Memory B cell (primary cell): ENCODE results near the gene ABLIM2.

Experiments
- ATAC-seq: fragments of 150-1000 bp; cut with Tn5 transposase; 2 replicates; pipeline ENCODE4 v1.10.0; 2021; ENCODE audit warnings: low read depth, mild to moderate bottlenecking, moderate library complexity
- DNase-seq, 2 donors: peaks; one replicate each; pipeline ENCODE4 v3.0.0; 2022; ENCODE audit warnings: low spot score in 2 of 2
- H3K27ac Mint-ChIP-seq: one replicate; pipeline ENCODE4 v1.8.0; 2022; ENCODE audit warnings: mild to moderate bottlenecking, moderate library complexity, mixed read lengths
- H3K27me3 Mint-ChIP-seq: one replicate; pipeline ENCODE4 v1.8.0; 2022; ENCODE audit warnings: mixed read lengths
- H3K36me3 Mint-ChIP-seq: one replicate; pipeline ENCODE4 v1.8.0; 2022; ENCODE audit warnings: mild to moderate bottlenecking, mixed read lengths
- H3K4me1 Mint-ChIP-seq: one replicate; pipeline ENCODE4 v1.8.0; 2022; ENCODE audit warnings: mixed read lengths
- H3K4me3 Mint-ChIP-seq: one replicate; pipeline ENCODE4 v1.8.0; 2022; ENCODE audit warnings: mild to moderate bottlenecking, moderate library complexity, mixed read lengths
- H3K9me3 Mint-ChIP-seq: one replicate; pipeline ENCODE4 v1.8.0; 2022; ENCODE audit warnings: mixed read lengths

ABLIM2 gene

DNA sequence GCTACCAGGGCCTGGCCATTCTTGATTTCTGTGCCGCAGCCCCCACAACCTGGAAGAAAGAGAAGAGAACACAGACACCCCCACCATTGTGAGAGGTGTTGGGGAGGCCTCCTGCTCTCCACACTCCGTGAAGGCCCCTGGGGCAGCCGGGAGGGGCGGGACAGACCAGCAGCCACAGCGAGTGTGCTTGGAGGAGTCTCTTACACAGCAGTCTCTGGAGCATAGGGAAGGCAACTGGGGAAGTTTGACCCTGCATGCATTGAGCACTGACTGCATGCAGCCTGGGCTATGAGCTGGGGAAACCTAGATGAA is 77.9 kb downstream of the ABLIM2 start:
- H3K27me3 Mint-ChIP-seq = peaks cover 2% of the 10 kb centered on the region
- peaks cover 2% of the 10 kb centered on the region for H3K36me3 Mint-ChIP-seq
- H3K4me3 Mint-ChIP-seq = no peak overlapping the region
- DNase-seq (no peak), ATAC-seq (no peak)
- no peak overlapping the region for H3K27ac Mint-ChIP-seq
- no peaks in the 10 kb centered on the region for H3K9me3 Mint-ChIP-seq
- H3K4me1 Mint-ChIP-seq = no peaks in the 10 kb centered on the region

DNA sequence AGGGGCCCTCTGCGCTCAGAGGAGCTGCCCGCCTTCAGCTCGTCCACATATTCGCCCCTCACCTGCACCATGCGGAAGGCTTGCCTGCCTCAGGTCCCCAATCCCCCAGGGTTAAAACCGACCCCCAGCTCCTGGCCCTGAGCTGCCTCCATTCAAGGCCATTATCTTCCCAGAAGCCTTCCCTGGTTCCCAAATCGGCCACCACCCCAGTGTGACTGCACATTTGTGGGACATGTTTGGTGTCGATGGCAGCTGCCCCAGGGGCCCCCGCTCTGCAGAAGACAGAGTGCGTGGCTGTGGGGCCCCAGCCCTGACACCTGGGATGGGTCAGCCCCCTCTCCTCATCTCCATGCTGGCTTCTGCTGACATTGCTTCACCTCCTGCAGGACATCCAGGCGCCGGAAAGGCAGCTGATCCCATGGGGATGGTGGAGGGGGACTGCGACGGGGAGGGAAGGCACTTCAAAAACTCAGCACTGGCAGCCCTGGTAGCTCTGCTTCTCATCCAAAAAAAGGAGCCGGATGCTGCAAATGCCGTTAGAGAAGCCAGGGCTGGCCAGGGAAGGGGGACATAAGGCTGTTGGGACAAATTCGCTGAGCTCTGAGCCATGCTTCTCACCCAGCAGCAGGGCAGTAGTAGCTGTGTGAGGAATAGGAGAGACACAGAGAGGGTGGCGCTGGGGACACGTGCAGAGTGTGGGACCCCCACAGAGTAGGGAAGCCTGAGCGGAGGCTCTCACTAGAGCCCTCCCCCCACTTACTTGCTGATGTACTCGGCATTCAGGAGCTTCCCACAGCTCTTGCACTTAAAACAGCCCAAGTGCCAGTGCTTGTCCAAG is 78.5 kb downstream of the ABLIM2 start:
- DNase-seq (no peak), ATAC-seq (no peak)
- Mint-ChIP-seq H3K27ac (no peak overlapping the region), H3K4me1 (no peaks in the 10 kb centered on the region), H3K36me3 (peaks cover 2% of the 10 kb centered on the region), H3K27me3 (peaks cover 2% of the 10 kb centered on the region), H3K9me3 (no peaks in the 10 kb centered on the region), H3K4me3 (no peak overlapping the region)

DNA sequence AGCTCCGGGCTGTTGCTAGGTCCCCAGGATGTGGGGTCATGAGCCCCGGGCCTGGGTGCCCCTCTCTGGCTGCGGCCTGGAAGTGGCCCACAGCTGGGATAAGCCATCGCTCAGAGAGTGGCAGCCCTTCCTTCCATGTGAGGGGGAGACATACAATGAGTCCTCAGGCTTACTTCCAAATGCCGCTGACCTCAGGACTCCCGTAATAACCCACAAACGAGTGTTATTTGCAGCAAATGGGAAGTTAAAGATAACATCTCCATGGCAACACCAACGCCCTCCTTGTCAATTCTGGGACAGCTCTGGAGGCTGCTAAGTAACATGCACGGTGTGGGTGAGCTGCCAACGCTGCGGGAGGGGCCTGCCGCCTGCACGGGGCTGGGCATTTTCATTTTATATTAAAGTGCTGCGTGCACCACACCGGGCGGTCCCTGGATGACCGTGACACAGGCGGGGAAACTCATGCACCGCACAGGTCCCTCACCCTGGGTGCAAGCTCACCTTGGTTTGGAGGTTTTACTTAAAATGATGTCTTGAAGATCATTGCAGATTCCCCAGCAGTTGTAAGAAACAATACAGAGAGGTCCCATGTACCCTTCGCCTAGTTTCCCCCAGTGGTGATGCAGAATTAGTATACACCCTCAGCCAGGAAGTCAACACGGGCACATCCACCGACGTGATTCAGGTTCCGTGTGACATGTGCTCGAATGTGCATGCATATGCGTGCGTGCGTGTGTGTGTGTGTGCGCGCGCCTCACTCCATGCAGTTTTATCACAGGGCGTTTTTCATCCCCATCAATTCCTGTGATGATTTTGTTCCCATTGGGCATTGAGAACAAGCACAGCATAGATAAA is 79.4 kb downstream of the ABLIM2 start:
- Mint-ChIP-seq H3K36me3 (peaks cover 2% of the 10 kb centered on the region), H3K27me3 (peaks cover 2% of the 10 kb centered on the region), H3K27ac (no peak overlapping the region), H3K4me1 (no peaks in the 10 kb centered on the region), H3K9me3 (no peaks in the 10 kb centered on the region), H3K4me3 (no peak overlapping the region)
- DNase-seq (no peak), ATAC-seq (no peak)

DNA sequence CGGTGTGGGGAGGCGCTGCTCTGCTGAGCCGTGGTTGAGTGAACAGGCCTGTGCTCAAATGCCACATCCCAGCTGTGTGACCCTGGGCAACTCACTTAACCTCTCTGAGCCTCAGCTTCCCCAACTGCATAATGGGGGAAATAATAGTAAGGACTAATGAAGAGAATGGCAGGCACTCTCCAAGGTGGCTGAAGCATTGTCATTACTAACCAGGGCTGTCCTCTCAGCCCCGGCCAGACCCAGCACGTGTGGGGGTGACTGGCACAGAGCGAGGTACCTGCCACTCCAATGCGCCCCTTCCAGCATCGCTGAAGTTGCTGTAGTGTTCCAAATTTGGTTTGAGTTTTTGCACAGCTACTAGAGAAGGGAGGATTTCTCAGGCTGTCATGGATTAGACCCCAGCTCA is 80.0 kb downstream of the ABLIM2 start:
- Mint-ChIP-seq H3K4me1 (no peaks in the 10 kb centered on the region), H3K36me3 (peaks cover 2% of the 10 kb centered on the region), H3K9me3 (no peaks in the 10 kb centered on the region), H3K27ac (no peak overlapping the region), H3K4me3 (no peak overlapping the region), H3K27me3 (peaks cover 2% of the 10 kb centered on the region)
- ATAC-seq (no peak), DNase-seq (no peak)

DNA sequence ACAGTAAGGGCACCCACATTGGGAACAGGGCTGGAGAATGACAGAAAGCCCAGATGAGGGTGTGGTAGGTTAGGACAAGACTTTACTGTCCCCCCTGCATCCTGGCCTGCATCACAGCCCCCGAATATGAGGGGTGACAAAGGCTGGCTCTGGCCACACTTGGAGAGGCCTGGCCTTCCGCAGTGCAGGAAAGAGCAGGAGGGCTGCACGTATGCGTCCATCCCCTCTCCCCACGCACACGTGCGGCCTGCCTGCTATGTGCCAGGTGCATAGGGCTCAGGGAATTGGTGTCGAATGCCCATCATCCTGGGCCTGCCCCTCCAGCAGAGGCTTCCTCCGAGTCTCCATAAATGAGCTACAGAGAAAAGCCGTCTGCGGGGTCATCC is 80.5 kb downstream of the ABLIM2 start:
- Mint-ChIP-seq H3K36me3 (peaks cover 2% of the 10 kb centered on the region), H3K4me3 (no peak overlapping the region), H3K27me3 (peaks cover 2% of the 10 kb centered on the region), H3K4me1 (no peaks in the 10 kb centered on the region), H3K9me3 (no peaks in the 10 kb centered on the region), H3K27ac (no peak overlapping the region)
- DNase-seq (no peak), ATAC-seq (no peak)

DNA sequence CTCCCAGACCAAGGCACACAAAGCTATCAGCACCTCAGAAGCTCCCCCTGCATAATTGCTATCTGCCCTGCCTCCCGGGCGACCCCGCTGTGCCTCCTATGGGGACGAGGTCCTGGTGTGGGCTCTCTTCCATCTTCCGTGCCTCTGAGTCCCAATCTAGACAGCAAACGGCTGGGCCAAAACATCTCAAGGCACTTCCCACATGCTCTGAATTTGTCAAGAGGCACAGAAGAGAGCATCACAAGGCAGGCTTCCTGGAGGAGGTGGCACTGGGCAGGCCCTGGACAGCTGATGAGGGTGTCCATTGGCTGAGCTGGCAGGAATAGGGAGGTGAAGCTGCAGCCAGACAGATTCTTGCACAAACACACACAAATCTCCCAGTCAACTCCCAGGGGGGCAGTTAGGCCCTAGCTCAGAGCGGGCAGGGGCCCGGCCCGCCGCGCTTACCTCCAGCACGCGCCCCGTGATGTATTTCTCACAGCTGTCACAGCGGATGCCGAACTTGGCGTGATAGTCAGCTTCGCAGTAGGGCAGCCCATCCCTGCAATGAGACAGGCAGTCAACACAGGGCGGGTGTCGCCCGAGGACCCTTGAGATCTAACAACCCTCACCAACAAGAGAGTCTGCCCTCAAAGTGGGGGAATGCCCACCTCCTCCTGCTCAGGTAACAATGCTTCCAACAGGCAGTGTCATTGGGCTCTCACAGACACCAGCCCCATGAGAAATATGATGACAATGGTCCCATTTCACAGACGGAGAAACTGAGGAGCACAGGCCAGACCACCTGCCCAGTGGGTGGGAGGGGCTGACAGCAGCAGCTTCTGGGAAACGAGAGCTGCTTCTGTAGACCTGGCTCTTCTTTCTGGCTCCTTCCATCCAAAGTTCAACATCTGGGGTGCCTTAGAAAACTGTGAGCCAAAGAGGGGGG is 81.2 kb downstream of the ABLIM2 start:
- Mint-ChIP-seq H3K36me3 (peaks cover 4% of the 10 kb centered on the region), H3K4me1 (no peaks in the 10 kb centered on the region), H3K27ac (no peak overlapping the region), H3K4me3 (no peak overlapping the region), H3K9me3 (no peaks in the 10 kb centered on the region), H3K27me3 (peaks cover 5% of the 10 kb centered on the region)
- no peak for ATAC-seq
- no peak for DNase-seq

DNA sequence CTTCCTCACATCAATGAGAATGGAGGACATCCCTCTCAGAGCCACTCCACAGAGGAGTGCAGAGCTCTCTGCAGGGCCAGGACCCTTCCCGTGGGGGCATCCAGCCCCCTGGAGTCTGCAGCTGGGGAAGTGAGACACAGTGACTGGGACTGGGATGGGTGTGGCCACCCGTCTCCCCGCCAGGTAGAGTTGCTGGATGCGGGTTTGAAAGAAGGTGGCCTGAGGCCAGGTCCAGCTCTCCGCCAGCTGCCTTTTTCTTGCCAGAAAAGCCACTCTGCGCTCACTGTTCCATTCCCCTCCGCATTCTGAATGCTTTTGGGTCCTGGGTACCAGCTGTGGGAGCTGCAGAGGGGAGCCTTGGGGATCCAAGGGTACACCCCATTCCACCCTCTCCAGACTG is 82.6 kb downstream of the ABLIM2 start:
- Mint-ChIP-seq H3K27me3 (peaks cover 3% of the 10 kb centered on the region), H3K36me3 (peaks cover 4% of the 10 kb centered on the region)

DNA sequence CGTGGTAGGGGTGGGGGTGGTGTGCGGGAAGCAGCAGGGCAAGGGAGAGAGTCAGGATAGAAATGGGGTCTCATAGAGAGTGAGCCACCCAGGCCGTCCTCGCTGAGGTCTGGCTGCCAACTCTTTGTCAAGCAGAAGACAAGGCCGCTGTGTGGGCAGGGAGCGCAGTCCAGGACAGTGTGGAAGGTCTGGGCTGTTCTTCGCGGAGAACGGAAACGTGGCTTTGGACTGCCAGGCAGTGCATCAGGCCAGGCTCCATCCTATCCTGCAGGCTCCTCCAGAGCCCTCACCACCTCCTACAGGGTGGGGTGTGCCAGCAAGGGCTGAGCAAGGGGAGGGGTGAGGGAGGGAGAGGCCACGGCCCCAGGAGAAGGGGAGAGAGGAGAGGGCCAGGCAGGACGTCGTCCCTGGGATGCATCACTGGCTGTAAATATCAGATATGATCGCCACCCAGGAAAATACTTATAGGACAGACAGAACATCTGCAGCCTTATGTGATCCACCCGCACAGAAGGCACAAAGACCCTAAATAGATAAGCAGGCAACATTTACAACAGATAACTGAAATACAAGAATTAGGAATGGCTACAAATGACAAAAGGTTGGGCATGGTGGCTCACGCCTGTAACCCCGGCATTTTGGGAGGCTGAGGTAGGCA is 85.3 kb downstream of the ABLIM2 start:
- Mint-ChIP-seq H3K9me3 (no peaks in the 10 kb centered on the region), H3K27me3 (peaks cover 3% of the 10 kb centered on the region), H3K4me1 (no peaks in the 10 kb centered on the region), H3K36me3 (peaks cover 3% of the 10 kb centered on the region), H3K27ac (no peak overlapping the region), H3K4me3 (no peak overlapping the region)
- DNase-seq (no peak), ATAC-seq (no peak)

More for the DNA sequence above, 82.6 kb downstream of the ABLIM2 start:
- Mint-ChIP-seq H3K4me3 (no peak overlapping the region), H3K4me1 (no peaks in the 10 kb centered on the region), H3K27ac (no peak overlapping the region), H3K9me3 (no peaks in the 10 kb centered on the region)
- DNase-seq (no peak), ATAC-seq (no peak)

DNA sequence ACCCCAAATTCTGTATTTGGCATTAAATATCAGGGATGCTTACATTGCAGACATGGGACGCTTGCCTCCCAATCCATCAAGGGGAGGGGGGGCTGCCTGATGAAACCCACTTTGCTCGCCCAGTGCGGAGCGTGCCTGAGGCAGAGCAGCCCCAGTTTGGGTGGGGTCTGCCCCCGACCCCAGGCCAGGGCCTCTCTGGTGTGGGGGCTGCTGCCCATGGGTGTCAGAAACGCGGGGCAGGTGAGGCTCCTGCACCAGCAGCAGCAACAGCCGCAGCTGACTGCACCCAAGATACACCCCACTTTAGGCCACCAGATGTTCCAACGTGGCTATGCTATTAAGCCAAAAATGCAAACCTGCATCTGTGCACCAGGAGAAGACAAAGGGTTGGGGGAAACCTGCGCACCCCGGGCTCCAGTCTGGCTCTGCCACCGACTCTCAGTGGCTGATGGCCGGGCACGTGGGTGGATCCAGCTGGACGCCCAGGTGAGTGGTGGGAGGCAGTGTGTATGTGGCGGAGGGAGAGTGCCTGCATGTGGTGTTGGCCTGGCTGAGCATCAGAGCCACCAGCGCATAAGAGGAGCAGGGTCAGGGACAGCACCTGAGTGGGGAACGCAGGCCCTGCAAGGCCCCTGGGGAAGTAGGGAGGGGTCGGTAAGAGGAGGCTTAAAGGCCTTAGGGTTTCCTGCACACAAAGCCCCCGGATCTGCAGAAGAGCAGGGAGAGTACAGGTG is 86.2 kb downstream of the ABLIM2 start:
- Mint-ChIP-seq H3K27me3 (peaks cover 3% of the 10 kb centered on the region), H3K4me1 (no peaks in the 10 kb centered on the region)

DNA sequence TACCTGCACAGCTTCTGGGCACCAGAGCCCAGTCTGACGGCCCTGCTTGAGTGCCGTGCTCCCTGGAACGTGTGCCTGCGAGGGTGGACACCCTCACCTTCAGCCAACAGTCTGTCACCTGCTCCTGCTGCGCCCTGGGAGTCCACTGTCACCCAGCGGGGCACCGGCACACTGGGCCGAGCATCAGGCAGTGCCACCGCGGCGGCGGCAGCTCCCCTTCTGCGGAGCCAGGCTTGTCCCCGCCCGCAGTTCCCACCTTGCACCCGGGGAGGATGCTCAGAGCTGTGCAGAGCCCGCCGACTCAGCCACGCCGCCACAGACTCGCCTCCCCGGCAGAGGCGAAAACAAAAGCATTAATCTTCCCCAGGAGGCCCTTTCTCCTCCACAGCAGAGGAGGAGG is 86.8 kb downstream of the ABLIM2 start:
- ATAC-seq (no peak), DNase-seq (no peak)
- no peaks in the 10 kb centered on the region for H3K9me3 Mint-ChIP-seq
- no peaks in the 10 kb centered on the region for H3K4me1 Mint-ChIP-seq
- H3K36me3 Mint-ChIP-seq = peaks cover 3% of the 10 kb centered on the region
- no peak overlapping the region for H3K27ac Mint-ChIP-seq
- H3K4me3 Mint-ChIP-seq = no peak overlapping the region
- peaks cover 3% of the 10 kb centered on the region for H3K27me3 Mint-ChIP-seq

More for the DNA sequence above, 86.2 kb downstream of the ABLIM2 start:
- no peak for DNase-seq
- H3K36me3 Mint-ChIP-seq = peaks cover 3% of the 10 kb centered on the region
- H3K9me3 Mint-ChIP-seq = no peaks in the 10 kb centered on the region
- no peak overlapping the region for H3K4me3 Mint-ChIP-seq
- no peak for ATAC-seq
- no peak overlapping the region for H3K27ac Mint-ChIP-seq

DNA sequence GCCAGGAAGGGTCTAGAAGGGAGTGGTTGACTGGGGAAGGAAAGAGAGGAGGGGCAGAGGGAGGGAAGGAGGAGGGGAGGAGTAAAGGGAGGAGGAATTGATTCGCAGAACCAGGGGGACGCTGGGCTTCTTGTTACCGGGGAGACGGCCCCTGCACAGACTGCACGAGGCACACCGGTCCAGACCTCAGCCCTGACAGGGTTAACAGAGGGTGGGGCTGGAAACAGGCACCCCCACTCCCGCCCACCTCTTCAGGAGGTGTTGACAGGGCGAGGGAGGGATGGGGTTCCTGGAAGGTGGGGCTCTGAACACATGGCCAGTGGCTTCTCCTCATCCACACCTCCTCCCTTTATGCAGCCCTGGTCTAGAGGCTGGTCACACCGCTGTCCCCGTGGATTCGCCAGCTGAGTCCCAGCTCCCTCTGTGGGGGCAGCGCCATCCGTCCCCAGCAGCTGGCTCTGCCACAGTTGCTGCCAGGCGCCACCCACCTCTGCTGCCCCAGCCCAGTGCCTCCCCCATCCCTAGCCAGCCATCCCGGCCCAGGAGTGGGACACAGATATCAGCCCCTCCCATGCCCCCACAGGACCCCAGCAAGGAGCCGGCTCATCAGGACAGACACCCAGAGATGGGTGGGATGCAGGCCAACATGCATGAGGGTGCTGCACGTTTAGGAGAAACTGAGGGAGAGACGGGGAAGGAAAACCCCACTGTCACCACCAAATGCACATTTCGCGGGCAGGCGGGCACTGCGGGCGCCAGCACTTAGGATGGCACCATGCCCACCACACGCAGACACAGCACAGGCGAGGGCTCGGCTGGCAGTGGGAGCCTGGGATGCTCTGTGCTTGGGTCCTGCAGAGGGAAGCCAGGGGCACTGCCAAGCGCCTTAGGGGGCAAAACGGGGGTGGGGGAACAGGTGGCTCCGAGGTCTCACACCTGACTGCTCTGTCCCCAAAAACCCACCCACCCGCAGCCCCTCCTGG is 87.6 kb downstream of the ABLIM2 start:
- DNase-seq (no peak), ATAC-seq (no peak)
- no peak overlapping the region for H3K27ac Mint-ChIP-seq
- H3K4me3 Mint-ChIP-seq = no peak overlapping the region
- no peaks in the 10 kb centered on the region for H3K4me1 Mint-ChIP-seq
- H3K36me3 Mint-ChIP-seq = peaks cover 3% of the 10 kb centered on the region
- H3K9me3 Mint-ChIP-seq = no peaks in the 10 kb centered on the region
- H3K27me3 Mint-ChIP-seq = peaks cover 3% of the 10 kb centered on the region

DNA sequence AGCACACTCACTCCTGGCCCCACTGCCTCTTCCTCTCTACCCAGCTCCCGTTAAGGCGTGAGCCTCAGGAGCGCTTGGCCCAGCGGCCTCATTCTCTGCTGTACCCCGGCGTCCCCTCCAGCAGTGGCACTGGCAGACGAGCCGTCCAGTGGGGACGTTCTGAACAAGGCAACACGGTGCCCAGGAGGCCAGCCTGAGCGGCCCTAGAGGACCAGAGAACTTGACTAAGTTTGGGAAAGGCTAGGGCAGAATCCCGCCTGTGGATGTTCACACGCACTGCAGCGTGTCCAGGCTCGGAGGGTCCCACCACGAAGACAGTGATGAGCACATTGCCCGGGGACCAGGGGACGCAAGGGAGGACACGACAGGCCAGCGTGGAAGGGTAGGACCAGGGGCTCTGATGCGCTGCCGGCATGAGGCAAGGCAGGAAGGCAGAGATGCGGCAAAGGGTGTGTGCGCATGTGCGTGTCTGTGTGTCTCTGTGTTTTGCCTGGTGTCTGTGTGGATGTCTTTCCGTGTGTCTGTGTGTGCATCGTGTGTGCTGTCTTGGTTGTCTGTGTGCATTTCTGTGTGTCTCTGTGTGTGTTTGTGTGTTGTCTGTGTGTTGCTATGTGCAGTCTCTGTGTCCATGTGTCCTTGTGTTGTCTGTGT is 89.4 kb downstream of the ABLIM2 start:
- DNase-seq = no peak
- no peak overlapping the region for H3K4me3 Mint-ChIP-seq
- H3K4me1 Mint-ChIP-seq = no peaks in the 10 kb centered on the region
- H3K27ac Mint-ChIP-seq = no peak overlapping the region
- peaks cover 3% of the 10 kb centered on the region for H3K27me3 Mint-ChIP-seq
- peaks cover 7% of the 10 kb centered on the region for H3K9me3 Mint-ChIP-seq
- peaks cover 8% of the 10 kb centered on the region for H3K36me3 Mint-ChIP-seq
- no peak for ATAC-seq
